Measurements from ENCODE around the gene SLCO1B1.

- TF ChIP-seq, protein P1, sequence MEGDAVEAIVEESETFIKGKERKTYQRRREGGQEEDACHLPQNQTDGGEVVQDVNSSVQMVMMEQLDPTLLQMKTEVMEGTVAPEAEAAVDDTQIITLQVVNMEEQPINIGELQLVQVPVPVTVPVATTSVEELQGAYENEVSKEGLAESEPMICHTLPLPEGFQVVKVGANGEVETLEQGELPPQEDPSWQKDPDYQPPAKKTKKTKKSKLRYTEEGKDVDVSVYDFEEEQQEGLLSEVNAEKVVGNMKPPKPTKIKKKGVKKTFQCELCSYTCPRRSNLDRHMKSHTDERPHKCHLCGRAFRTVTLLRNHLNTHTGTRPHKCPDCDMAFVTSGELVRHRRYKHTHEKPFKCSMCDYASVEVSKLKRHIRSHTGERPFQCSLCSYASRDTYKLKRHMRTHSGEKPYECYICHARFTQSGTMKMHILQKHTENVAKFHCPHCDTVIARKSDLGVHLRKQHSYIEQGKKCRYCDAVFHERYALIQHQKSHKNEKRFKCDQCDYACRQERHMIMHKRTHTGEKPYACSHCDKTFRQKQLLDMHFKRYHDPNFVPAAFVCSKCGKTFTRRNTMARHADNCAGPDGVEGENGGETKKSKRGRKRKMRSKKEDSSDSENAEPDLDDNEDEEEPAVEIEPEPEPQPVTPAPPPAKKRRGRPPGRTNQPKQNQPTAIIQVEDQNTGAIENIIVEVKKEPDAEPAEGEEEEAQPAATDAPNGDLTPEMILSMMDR (IDR thresholded peaks at IDR 0.05 in 2 of 3, conservative IDR thresholded peaks at IDR 0.05 in 1 of 3; ENCODE audit: control insufficient read depth in 2 of 3, extremely low read depth in 1 of 3, insufficient read depth in 1 of 3, low read depth in 3 of 3, low read length in 3 of 3) = no peak
- TF ChIP-seq ZNF384 (IDR thresholded peaks at IDR 0.05; ENCODE audit: borderline replicate concordance, low read depth, low read length) (no peak), POLR2A (IDR thresholded peaks at IDR 0.05; ENCODE audit: low read depth, low read length) (no peak), ESRRA (IDR thresholded peaks at IDR 0.05; ENCODE audit: low read length) (no peak), KDM1A (IDR thresholded peaks at IDR 0.05; ENCODE audit: borderline replicate concordance) (no peak), DPF2 (IDR thresholded peaks at IDR 0.05) (no peak)
Observed at GRCh38 chr12:21129351-21129750, 1.6 kb upstream of the SLCO1B1 start.

Measured in GM12878 (cell line).